ENCODE data around the gene ADM2. TPM values are rescaled to one million over a fixed set of nuclear protein-coding genes. Genes with fewer than 3 reads are reported as not detected.

Gene ADM2
- total and polyA plus RNA-seq, 2 of the 13 experiments (the other 11 are each of a cell fraction or from before 2014, with no cell fraction given): 1.2 to 3.0 TPM

DNA sequence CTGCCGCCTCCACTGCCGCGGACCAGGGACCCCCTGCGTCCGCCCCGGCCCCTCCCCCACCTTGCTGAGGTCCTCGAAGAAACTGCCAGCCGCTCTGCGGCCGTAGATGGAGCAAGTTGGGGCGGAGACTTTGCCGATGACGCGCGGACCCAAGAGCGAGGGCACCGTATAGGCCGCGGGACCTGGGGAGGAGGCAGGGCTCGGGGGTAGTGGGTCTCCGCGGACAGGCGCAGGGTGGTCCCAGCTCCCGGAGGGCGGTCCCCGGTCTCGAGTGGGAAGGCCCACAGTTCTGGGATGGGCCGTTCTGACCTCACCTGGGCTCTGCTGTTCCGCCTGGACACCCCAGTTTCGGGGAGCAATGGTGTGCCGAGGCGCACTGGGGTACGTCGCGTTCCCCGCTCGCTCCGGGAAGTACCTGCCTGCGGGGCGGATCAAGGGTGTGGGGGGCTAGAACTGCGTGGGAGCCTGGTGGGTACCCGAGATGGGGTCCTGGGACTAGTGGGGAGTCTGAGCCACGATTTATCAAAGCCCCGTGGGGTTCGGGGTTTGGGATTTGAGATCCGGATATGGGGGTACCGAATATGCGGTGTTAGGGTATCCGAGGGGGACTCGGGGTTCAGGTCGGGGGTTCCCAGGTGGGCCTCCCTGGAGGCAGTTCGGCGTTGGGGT is 49.7 kb downstream of the ADM2 start (continued):
- TF ChIP-seq, protein P1, sequence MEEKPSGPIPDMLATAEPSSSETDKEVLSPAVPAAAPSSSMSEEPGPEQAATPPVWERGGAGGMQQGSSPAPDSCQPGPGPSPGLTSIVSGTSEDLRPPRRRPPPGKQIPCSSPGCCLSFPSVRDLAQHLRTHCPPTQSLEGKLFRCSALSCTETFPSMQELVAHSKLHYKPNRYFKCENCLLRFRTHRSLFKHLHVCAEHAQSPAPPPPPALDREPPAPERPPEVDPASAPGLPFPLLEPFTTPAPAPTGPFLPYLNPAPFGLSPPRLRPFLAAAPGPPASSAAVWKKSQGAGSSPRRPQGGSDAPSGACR (CRISPR knock-in tag; IDR thresholded peaks at IDR 0.05): peak; percentile 14; the same call in 1 of the 2 replicates
- TF ChIP-seq RFX3 (CRISPR knock-in tag; IDR thresholded peaks at IDR 0.05) (no peak), TBP (CRISPR knock-in tag; IDR thresholded peaks at IDR 0.05) (no peak), ARNT (IDR thresholded peaks at IDR 0.05) (no peak), ZNF274 (CRISPR knock-in tag; IDR thresholded peaks at IDR 0.05) (no peak), HHEX (CRISPR knock-in tag; IDR thresholded peaks at IDR 0.05) (no peak), MATR3 (CRISPR knock-in tag; IDR thresholded peaks at IDR 0.05) (no peak), CHCHD3 (CRISPR knock-in tag; IDR thresholded peaks at IDR 0.05) (no peak), ZNF547 (CRISPR knock-in tag; IDR thresholded peaks at IDR 0.05) (no peak), MYC (CRISPR knock-in tag; IDR thresholded peaks at IDR 0.05; ENCODE audit: borderline replicate concordance) (no peak), ZNF891 (CRISPR knock-in tag; IDR thresholded peaks at IDR 0.05) (no peak), ZNF382 (CRISPR knock-in tag; IDR thresholded peaks at IDR 0.05; ENCODE audit: borderline replicate concordance) (no peak), TBL1XR1 (IDR thresholded peaks at IDR 0.05; ENCODE audit: borderline replicate concordance, low read length, partially characterized antibody) (no peak), ZNF563 (CRISPR knock-in tag; IDR thresholded peaks at IDR 0.05) (no peak), SAFB2 (CRISPR knock-in tag; IDR thresholded peaks at IDR 0.05; ENCODE audit: borderline replicate concordance, low read depth) (0 out of 2 replicates have a peak, but pooled peaks have one; percentile 29), ATF7-NPFF (CRISPR knock-in tag; IDR thresholded peaks at IDR 0.05; ENCODE audit: low read depth) (peak; percentile 65; the same call in 1 of the 2 replicates), ZNF460 (CRISPR knock-in tag; IDR thresholded peaks at IDR 0.05; ENCODE audit: borderline replicate concordance) (no peak), ZNF780A (CRISPR knock-in tag; IDR thresholded peaks at IDR 0.05) (0 out of 2 replicates have a peak, but pooled peaks have one; percentile 65), CBX5 (CRISPR knock-in tag; IDR thresholded peaks at IDR 0.05; ENCODE audit: borderline replicate concordance) (peak; percentile 21; the same call in 1 of the 2 replicates)
- TF ChIP-seq, protein P2, sequence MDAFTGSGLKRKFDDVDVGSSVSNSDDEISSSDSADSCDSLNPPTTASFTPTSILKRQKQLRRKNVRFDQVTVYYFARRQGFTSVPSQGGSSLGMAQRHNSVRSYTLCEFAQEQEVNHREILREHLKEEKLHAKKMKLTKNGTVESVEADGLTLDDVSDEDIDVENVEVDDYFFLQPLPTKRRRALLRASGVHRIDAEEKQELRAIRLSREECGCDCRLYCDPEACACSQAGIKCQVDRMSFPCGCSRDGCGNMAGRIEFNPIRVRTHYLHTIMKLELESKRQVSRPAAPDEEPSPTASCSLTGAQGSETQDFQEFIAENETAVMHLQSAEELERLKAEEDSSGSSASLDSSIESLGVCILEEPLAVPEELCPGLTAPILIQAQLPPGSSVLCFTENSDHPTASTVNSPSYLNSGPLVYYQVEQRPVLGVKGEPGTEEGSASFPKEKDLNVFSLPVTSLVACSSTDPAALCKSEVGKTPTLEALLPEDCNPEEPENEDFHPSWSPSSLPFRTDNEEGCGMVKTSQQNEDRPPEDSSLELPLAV (CRISPR knock-in tag; conservative IDR thresholded peaks at IDR 0.05; ENCODE audit: low read depth): 0 out of 2 replicates have a peak, but pooled peaks have one; percentile 53
- TF ChIP-seq, protein P3, sequence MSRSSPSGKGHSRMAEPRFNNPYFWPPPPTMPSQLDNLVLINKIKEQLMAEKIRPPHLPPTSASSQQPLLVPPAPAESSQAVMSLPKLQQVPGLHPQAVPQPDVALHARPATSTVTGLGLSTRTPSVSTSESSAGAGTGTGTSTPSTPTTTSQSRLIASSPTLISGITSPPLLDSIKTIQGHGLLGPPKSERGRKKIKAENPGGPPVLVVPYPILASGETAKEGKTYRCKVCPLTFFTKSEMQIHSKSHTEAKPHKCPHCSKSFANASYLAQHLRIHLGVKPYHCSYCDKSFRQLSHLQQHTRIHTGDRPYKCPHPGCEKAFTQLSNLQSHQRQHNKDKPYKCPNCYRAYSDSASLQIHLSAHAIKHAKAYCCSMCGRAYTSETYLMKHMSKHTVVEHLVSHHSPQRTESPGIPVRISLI (CRISPR knock-in tag; IDR thresholded peaks at IDR 0.05; ENCODE audit: borderline replicate concordance): no peak
- TF ChIP-seq, protein P4, sequence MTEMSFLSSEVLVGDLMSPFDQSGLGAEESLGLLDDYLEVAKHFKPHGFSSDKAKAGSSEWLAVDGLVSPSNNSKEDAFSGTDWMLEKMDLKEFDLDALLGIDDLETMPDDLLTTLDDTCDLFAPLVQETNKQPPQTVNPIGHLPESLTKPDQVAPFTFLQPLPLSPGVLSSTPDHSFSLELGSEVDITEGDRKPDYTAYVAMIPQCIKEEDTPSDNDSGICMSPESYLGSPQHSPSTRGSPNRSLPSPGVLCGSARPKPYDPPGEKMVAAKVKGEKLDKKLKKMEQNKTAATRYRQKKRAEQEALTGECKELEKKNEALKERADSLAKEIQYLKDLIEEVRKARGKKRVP (CRISPR knock-in tag; IDR thresholded peaks at IDR 0.05): no peak
- TF ChIP-seq, protein P5, sequence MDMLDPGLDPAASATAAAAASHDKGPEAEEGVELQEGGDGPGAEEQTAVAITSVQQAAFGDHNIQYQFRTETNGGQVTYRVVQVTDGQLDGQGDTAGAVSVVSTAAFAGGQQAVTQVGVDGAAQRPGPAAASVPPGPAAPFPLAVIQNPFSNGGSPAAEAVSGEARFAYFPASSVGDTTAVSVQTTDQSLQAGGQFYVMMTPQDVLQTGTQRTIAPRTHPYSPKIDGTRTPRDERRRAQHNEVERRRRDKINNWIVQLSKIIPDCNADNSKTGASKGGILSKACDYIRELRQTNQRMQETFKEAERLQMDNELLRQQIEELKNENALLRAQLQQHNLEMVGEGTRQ (IDR thresholded peaks at IDR 0.05; ENCODE audit: low read depth, low read length): no peak
- TF ChIP-seq, protein P5 (CRISPR knock-in tag; IDR thresholded peaks at IDR 0.05; ENCODE audit: borderline replicate concordance): no peak

Data from HepG2 (cell line).